ENCODE data around the gene NAA25. TPM values are rescaled to one million over a fixed set of nuclear protein-coding genes. Genes with fewer than 3 reads are reported as not detected.

The NAA25 gene
- total RNA-seq, 1 donor from 2014 or later, result 32.8 TPM

- Histone ChIP-seq H3K4me3 (ENCODE audit: insufficient read depth, low read depth, low read length) (peak overlapping the region; percentile 85), H4K20me1 (ENCODE audit: insufficient read depth, low read length) (peaks cover 20% of the 10 kb centered on the region), H3K36me3 (ENCODE audit: insufficient read depth, low read length) (no peaks in the 10 kb centered on the region), H3K9me3 (ENCODE audit: insufficient read depth, low read depth, low read length) (no peaks in the 10 kb centered on the region), H3K4me1 (ENCODE audit: insufficient read depth, low read length) (peaks cover 17% of the 10 kb centered on the region), H3K27ac (ENCODE audit: low read depth, low read length) (peak overlapping the region; percentile 77), H3K27me3 (ENCODE audit: insufficient read depth, low read length) (no peaks in the 10 kb centered on the region), H3K79me2 (ENCODE audit: insufficient read depth, low read length) (peaks cover 42% of the 10 kb centered on the region), H3K9ac (ENCODE audit: low read length) (peak overlapping the region; percentile 90), H2AFZ (ENCODE audit: low read depth, low read length) (peak overlapping the region; percentile 82), H3K4me2 (ENCODE audit: low read length) (peak overlapping the region; percentile 96)
- Mint-ChIP-seq H3K27me3 (ENCODE audit: low read depth, unreplicated experiment) (no peaks in the 10 kb centered on the region), H3K9me3 (ENCODE audit: unreplicated experiment) (no peaks in the 10 kb centered on the region), H3K27ac (ENCODE audit: unreplicated experiment) (peak overlapping the region; percentile 84), H3K4me1 (ENCODE audit: low read depth, unreplicated experiment) (peaks cover 19% of the 10 kb centered on the region), H3K4me3 (ENCODE audit: unreplicated experiment) (peak overlapping the region; percentile 82), H3K36me3 (ENCODE audit: low read depth, unreplicated experiment) (no peaks in the 10 kb centered on the region)
- DNase-seq (ENCODE audit: low read depth) (no peak), FAIRE-seq (no peak)
- no peak for TF ChIP-seq CTCF (IDR thresholded peaks at IDR 0.05; ENCODE audit: insufficient read depth, low read depth, low read length)
- no peak for TF ChIP-seq EZH2 (IDR thresholded peaks at IDR 0.05; ENCODE audit: insufficient read depth, low read length)
Observed at GRCh38 chr12:112126000-112126438, 17.4 kb upstream of the NAA25 start.

GRCh38 chr12:112125250-112125999 lies 16.8 kb upstream of the NAA25 start, which contains the start of gene TRAFD1:
Gene TRAFD1, plus strand, starts transcription at chr12:112125560. Its CDS starts 4,963 bp downstream, at chr12:112130523.
- peak; percentile 91 for DNase-seq (ENCODE audit: low read depth)
- H3K4me2 ChIP-seq (ENCODE audit: low read length), result peak within 1 kb of the TSS; percentile 96
- FAIRE-seq, result no peak
- Mint-ChIP-seq H3K4me3 (ENCODE audit: unreplicated experiment) (peak within 1 kb of the TSS; percentile 82), H3K36me3 (ENCODE audit: low read depth, unreplicated experiment) (no peaks in the 10 kb centered on the region), H3K4me1 (ENCODE audit: low read depth, unreplicated experiment) (peaks cover 19% of the 10 kb centered on the region), H3K27me3 (ENCODE audit: low read depth, unreplicated experiment) (no peaks in the 10 kb centered on the region), H3K27ac (ENCODE audit: unreplicated experiment) (peak within 1 kb of the TSS; percentile 84), H3K9me3 (ENCODE audit: unreplicated experiment) (no peaks in the 10 kb centered on the region)
- peak within 1 kb of the TSS; percentile 90 for H3K9ac ChIP-seq (ENCODE audit: low read length)
- peaks cover 20% of the 10 kb centered on the region for H4K20me1 ChIP-seq (ENCODE audit: insufficient read depth, low read length)
- peaks cover 42% of the 10 kb centered on the region for H3K79me2 ChIP-seq (ENCODE audit: insufficient read depth, low read length)
- H3K4me1 ChIP-seq (ENCODE audit: insufficient read depth, low read length), result peaks cover 17% of the 10 kb centered on the region
- TF ChIP-seq CTCF (IDR thresholded peaks at IDR 0.05; ENCODE audit: insufficient read depth, low read depth, low read length) (no peak), EZH2 (IDR thresholded peaks at IDR 0.05; ENCODE audit: insufficient read depth, low read length) (no peak)
- H3K36me3 ChIP-seq (ENCODE audit: insufficient read depth, low read length), result no peaks in the 10 kb centered on the region
- no peaks in the 10 kb centered on the region for H3K27me3 ChIP-seq (ENCODE audit: insufficient read depth, low read length)
- peak within 1 kb of the TSS; percentile 85 for H3K4me3 ChIP-seq (ENCODE audit: insufficient read depth, low read depth, low read length)
- H3K27ac ChIP-seq (ENCODE audit: low read depth, low read length), result peak within 1 kb of the TSS; percentile 77
- H3K9me3 ChIP-seq (ENCODE audit: insufficient read depth, low read depth, low read length), result no peaks in the 10 kb centered on the region
- H2AFZ ChIP-seq (ENCODE audit: low read depth, low read length), result peak within 1 kb of the TSS; percentile 82

DNA sequence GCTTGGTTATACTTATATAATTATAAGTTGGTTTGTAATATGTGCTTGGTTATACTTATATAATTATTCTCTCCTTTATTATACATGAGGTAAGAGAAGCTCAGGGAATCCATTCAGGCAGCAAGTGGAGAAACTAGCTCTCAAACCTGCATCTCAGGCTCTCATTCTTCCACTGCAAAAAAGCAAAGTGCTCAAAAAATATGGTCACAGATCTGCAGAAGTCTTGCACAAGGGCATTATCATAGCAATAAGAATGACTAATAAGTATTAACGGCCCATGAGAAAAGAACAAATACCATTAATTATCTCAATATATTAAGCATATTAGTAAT lies 16.3 kb upstream of the NAA25 start:
- H3K4me1 ChIP-seq (ENCODE audit: insufficient read depth, low read length), result peaks cover 17% of the 10 kb centered on the region
- no peak overlapping the region for H2AFZ ChIP-seq (ENCODE audit: low read depth, low read length)
- H3K9ac ChIP-seq (ENCODE audit: low read length), result no peak overlapping the region
- H4K20me1 ChIP-seq (ENCODE audit: insufficient read depth, low read length), result peaks cover 20% of the 10 kb centered on the region
- H3K4me3 ChIP-seq (ENCODE audit: insufficient read depth, low read depth, low read length), result no peak overlapping the region
- peaks cover 42% of the 10 kb centered on the region for H3K79me2 ChIP-seq (ENCODE audit: insufficient read depth, low read length)
- H3K27me3 Mint-ChIP-seq (ENCODE audit: low read depth, unreplicated experiment), result no peaks in the 10 kb centered on the region
- TF ChIP-seq EZH2 (IDR thresholded peaks at IDR 0.05; ENCODE audit: insufficient read depth, low read length), result no peak
- TF ChIP-seq CTCF (IDR thresholded peaks at IDR 0.05; ENCODE audit: insufficient read depth, low read depth, low read length), result no peak
- H3K4me1 Mint-ChIP-seq (ENCODE audit: low read depth, unreplicated experiment), result peaks cover 19% of the 10 kb centered on the region
- no peaks in the 10 kb centered on the region for H3K36me3 ChIP-seq (ENCODE audit: insufficient read depth, low read length)
- H3K9me3 Mint-ChIP-seq (ENCODE audit: unreplicated experiment), result no peaks in the 10 kb centered on the region
- no peak overlapping the region for H3K27ac ChIP-seq (ENCODE audit: low read depth, low read length)
- no peak overlapping the region for H3K27ac Mint-ChIP-seq (ENCODE audit: unreplicated experiment)
- H3K36me3 Mint-ChIP-seq (ENCODE audit: low read depth, unreplicated experiment), result no peaks in the 10 kb centered on the region
- no peak for DNase-seq (ENCODE audit: low read depth)
- no peaks in the 10 kb centered on the region for H3K9me3 ChIP-seq (ENCODE audit: insufficient read depth, low read depth, low read length)
- H3K4me2 ChIP-seq (ENCODE audit: low read length), result peak overlapping the region; percentile 96
- no peak for FAIRE-seq
- H3K4me3 Mint-ChIP-seq (ENCODE audit: unreplicated experiment), result peak overlapping the region; percentile 82
- no peaks in the 10 kb centered on the region for H3K27me3 ChIP-seq (ENCODE audit: insufficient read depth, low read length)
